Loucy (cell line): ENCODE measurements around the gene ACCS.

Source experiments
- CTCF ChIP-seq: fragments of 200-600 bp; sonication (generic); conservative IDR thresholded peaks from 2 replicates; pipeline ENCODE4 v1.5.1; 2014; ENCODE audit warnings: mild to moderate bottlenecking, antibody characterized with exemption, low read length
- EZH2phosphoT487 ChIP-seq: fragments of 200-600 bp; IDR thresholded peaks from 2 replicates; pipeline ENCODE4 v1.6.1; 2018; ENCODE audit warnings: antibody characterized with exemption, mild to moderate bottlenecking, moderate library complexity, borderline replicate concordance

DNA sequence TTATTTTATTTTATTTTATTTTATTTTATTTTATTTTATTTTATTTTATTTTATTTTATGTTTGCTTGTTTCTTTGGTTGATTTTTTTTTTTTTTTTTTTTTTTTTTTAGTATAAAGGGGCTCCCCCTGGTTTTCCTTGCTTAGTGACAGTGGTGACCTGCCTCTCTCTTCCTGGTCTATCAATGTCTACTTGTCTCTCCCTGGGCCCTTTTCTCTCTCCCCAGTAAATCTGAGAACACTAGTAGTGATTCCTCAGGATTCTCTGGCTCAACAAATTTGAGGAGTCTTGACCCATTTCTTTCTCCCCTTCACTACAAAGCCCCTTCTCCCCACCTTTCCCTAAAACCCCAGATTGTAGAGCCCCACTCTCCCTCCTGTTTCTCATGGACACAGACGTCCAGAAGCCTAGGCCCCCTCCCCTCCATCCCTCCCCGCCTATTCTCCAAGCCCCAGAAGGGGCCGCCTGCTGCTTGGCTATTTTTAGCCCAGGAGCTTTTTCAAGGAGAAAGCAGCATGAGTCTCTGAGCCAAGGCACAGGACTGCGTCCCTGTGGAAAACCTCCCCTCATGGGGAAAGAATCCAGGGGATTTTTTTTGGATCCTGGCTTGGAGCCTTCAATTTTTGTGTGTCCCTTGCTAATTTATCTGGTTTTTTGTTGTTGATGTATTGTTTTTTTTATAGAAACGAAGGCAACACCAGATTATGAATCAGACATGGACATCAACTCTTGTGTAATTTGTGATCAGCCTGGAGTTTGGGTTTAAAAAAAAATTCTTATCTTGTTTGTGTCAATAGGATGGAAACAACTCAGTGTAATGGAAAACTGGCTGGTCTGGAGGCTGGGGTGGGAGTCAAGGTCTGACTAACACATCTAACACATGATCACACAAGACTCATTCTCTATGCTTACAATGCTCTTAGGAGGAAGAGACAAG, 35.8 kb upstream of the ACCS start:
- TF ChIP-seq CTCF, result no peak
- no peak for TF ChIP-seq EZH2phosphoT487
